ENCODE data around the gene ABLIM1.

ABLIM1 gene

GRCh38 chr10:114645706-114646105, 12.4 kb downstream of the ABLIM1 start:
- no peak for DNase-seq

DNA sequence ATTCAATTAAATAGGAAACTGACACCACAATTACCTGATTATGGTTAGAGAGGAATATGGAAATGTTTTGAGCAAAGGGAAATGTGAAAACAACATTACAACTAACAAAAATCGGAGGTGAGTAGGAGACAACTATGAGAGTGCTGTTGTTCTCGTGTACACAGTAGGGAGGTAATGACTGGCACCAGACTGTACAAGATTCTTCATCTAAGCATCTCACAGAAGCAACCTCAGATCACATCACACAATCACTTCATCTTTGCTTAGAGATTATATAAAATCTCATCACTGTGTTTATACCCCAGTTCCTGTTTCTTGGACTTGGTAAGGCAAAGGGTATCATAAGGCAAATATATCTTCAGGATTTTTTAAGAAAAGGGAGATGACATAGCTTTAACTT, 14.9 kb downstream of the ABLIM1 start:
- no peak for DNase-seq

GRCh38 chr10:114642729-114643128, 15.3 kb downstream of the ABLIM1 start:
- no peak for DNase-seq

DNA sequence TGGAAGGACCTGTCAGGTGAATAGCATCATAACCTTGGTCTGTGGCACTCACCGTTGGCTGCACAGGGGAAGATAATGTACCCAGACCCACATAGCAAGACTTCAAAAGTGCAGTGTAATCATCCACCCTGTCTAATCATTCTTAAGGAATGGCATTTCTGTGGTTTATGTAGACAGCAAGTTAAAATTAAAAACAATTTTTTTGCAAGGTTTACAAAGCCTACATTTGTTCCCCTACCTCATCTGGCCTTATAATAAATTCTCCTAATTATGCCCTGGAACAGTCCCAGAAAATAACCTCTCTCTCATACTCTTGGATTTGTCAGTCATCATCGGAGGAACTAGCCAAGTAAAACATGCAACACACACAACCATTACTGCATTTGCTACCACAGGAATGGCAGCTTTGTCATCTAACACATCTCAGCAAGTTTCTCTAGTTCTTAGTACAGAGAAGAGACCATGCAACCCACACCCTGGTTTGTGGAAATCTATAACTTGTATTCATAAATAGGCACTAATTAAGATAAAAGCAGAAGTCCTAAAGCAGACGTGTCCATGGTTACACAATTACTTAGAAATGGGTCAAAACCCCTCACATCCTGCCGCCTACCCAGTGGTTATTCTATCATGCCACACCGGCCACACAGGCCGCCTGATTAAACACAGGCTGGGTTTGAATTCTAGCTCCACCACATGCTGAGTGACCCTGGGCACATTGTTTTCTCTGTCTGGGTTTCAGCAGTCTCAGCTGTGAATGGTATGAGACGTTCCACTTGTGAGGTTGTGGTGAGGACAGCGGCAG, 19.1 kb downstream of the ABLIM1 start:
- DNase-seq: peak; percentile 98

GRCh38 chr10:114635797-114636550, 22.1 kb downstream of the ABLIM1 start:
- DNase-seq: no peak

- no peak for DNase-seq
These were observed 23.0 kb downstream of the ABLIM1 start for GRCh38 chr10:114635101-114635500.

DNA sequence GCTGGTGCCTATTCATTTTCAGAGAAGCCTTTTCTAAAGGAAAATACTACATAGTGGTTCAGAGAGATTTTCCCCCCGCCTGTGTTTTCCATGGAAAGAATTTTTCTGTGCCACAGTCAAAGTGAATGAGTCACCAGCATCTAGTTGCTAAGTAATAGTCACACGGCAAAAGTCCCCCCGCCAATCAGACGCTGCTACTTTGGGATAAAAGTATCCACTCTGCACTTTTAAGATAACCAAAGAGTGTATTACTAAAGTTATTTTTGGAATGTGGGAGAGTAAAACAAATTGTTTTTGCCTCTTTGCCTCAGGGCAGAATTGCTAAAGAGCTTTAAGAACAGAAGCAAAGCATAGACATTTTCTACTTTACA, 23.5 kb downstream of the ABLIM1 start:
- peak; percentile 92 for DNase-seq

GRCh38 chr10:114632869-114633715, 25.0 kb downstream of the ABLIM1 start:
- peak; percentile 97 for DNase-seq

GRCh38 chr10:114631666-114632417, 26.2 kb downstream of the ABLIM1 start:
- DNase-seq: no peak

- no peak for DNase-seq
These were observed 26.9 kb downstream of the ABLIM1 start for GRCh38 chr10:114631090-114631665.

DNA sequence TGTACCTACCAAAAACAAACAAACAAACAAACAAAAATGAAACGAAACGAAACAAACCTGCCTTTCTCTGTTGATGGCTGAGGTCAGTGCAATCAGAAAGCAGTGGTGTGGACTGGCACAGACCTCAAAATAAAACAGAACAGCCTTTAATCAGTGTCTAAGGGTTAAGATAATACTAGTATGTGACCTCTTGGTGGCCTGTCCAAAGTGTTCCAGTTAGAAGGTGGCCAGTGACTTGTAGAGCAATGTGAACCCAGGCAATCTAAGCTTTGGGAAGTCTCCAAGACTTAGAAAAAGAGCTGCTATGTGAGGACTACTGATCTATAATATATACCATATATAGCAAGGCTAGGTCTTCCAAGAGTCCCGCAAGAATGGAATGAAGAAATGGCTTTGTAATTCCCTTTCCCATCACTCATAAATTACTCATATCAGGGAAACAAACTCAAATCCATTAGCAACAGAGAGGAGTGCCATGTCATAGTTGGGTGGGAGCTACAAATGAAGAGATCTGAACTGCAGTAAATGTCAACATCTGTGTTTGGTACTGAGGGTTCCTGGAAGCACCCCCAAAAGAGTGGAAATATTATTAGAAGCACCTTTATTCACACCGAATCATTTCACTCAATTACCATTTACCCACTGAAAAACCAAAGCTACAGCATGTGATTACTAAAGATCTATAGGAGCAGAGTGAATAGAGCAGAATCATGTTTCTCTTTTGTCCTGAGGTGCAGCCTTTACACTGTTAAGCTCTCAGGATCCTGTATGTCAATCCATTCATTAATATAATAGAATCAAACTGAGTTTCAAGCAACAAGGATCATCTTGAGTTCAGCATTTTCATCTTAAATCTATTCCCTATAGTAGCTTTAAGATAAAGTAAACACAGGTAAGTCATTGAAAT, 28.0 kb downstream of the ABLIM1 start:
- DNase-seq: peak; percentile 84

GRCh38 chr10:114629083-114629823, 28.8 kb downstream of the ABLIM1 start:
- DNase-seq: no peak

DNA sequence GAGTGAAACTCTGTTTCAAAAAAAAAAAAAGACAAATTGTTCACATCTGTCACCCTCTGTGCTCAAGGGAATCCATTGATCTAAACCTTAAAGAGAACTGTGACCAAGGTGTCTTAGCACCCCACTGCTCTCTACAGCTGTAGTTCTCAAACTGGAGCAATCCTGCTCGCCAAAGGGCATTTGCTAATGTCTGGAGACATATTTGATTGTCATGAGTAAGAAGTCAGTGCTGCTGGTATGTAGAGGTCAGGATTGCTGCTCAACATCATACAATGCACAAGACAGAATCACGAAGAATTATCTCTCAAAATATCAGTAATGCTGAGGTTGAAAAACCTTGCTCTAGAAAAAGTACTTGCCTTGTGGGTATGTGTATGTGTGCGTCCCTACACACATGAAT, 30.0 kb downstream of the ABLIM1 start:
- no peak for DNase-seq

- peak; percentile 36 for DNase-seq
These were observed 31.2 kb downstream of the ABLIM1 start for GRCh38 chr10:114626841-114627240.

GRCh38 chr10:114624951-114625780, 32.9 kb downstream of the ABLIM1 start:
- peak; percentile 40 for DNase-seq

- no peak for DNase-seq
These were observed 33.7 kb downstream of the ABLIM1 start for GRCh38 chr10:114624422-114624821.

DNA sequence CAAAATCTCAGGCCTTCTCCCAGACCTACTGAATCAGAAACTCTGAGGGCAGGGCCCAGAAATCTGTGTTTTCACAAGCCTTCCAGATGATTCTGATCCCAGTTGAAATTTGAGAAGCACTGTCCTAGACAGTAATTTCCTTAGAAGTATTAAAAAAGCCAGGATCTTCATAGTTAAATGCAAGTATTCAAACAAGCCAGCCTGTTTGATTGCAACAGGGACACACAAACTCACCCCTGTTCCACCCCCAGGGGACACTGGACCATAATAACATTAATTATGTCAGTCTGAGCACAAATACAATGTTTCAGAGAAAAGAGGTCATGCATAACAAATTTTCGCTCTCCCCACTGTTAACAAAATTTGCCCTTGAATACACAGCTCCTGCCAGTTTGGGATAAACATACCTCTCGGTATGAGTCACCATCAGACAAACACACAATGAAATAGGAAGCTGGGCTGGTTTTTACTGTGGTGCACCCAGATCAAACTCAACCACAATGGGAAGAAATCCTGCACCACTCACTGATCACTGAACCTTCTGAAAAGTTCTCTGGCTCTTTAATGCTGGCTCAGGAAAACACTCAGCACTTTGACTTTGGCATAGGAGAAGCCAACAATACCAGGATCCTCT, 34.3 kb downstream of the ABLIM1 start:
- DNase-seq: peak; percentile 85

DNA sequence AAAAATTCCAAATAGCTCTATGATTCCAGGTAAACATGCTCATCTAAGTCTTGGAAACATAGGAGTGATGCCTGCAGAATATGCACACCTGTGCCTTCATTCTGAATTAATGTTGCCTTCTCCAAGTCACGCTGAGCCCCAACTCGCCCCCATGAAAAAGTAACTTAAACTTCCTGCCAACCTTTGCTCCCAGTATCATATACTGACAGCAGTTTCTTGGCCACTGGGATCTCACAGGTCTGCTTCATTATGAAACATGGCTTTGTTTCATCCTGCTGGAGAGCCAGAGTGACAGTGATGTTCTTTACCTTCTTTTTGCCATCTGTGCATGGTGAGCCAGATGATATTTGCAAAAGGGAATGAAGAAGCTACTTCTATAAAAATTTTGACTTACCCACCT, 34.9 kb downstream of the ABLIM1 start:
- DNase-seq: no peak

DNA sequence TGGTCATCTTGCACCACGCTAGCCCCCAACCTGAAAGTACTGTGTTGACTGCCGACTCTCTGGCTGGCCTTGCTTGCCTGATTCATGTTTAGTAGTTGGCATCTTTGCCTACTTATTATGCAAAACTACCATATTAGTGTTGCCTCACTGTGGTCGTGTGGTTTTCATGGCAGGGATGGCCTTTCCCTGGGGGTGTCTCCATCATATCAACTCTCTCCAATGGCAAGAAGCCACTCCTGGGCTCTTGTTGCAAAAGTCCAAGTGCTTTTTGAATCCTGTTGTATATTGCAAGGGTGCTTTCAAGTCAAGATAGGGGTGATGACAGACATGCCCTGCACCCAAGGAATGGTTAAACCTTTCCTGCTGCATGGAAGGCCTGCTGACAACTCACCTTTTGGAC, 39.4 kb downstream of the ABLIM1 start:
- DNase-seq: no peak
